ENCODE results near the gene FBXO3.
"Not testable (repeated sequence)": the region's sequence is repeated elsewhere in the genome, so short reads cannot be mapped to it uniquely, and the experiment has no call there.

DNA sequence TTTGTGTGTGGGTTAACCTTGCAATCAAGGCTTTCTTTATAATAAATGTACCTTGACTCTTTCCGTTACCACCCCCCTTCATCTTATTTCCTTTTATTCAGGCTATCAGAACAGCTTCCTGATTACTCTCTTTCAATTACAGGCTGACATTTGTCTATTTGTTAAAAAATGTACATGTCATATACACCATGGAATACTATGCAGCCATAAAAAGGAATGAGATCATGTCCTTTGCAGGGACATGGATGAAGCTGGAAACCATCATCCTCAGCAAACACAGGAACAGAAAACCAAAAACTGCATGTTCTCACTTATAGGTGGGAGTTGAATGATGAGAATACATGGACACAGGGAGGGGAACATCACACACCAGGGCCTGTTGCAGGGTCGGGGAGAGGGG is 13.8 kb upstream of the FBXO3 start:
- TF ChIP-seq, protein P1, sequence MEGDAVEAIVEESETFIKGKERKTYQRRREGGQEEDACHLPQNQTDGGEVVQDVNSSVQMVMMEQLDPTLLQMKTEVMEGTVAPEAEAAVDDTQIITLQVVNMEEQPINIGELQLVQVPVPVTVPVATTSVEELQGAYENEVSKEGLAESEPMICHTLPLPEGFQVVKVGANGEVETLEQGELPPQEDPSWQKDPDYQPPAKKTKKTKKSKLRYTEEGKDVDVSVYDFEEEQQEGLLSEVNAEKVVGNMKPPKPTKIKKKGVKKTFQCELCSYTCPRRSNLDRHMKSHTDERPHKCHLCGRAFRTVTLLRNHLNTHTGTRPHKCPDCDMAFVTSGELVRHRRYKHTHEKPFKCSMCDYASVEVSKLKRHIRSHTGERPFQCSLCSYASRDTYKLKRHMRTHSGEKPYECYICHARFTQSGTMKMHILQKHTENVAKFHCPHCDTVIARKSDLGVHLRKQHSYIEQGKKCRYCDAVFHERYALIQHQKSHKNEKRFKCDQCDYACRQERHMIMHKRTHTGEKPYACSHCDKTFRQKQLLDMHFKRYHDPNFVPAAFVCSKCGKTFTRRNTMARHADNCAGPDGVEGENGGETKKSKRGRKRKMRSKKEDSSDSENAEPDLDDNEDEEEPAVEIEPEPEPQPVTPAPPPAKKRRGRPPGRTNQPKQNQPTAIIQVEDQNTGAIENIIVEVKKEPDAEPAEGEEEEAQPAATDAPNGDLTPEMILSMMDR (IDR thresholded peaks at IDR 0.05): not testable (repeated sequence)
- not testable (repeated sequence) for TF ChIP-seq EP300 (IDR thresholded peaks at IDR 0.05); POLR2A (IDR thresholded peaks at IDR 0.05; ENCODE audit: low read depth)
